Activated T-helper 2 cell treated with anti-CD3 and anti-CD28 coated beads, Interferon-gamma antibody, Interleukin-2, Interleukin-4, amounts not matched to agents 10 μg/mL and 5 μg/mL and 100 μg/mL, durations not matched to agents 14 hours and 24 hours and 36 hours (primary cell): ENCODE results near the gene UFSP2. TPM values are rescaled to one million over a fixed set of nuclear protein-coding genes. Genes with fewer than 3 reads are reported as not detected.
A peak's percentile ranks its signal among the peaks of the same experiment; 100 is the strongest.

Experiments
- DNase-seq: peaks from one replicate; pipeline ENCODE4 v3.0.0; 2021; ENCODE audit warnings: low spot score
- H3K27ac Mint-ChIP-seq: one replicate; pipeline ENCODE4 v1.8.0; 2021; ENCODE audit warnings: mixed read lengths
- H3K27me3 Mint-ChIP-seq: one replicate; pipeline ENCODE4 v1.8.0; 2021; ENCODE audit warnings: low read depth, mixed read lengths
- H3K36me3 Mint-ChIP-seq: one replicate; pipeline ENCODE4 v1.8.0; 2021; ENCODE audit warnings: low read depth, mixed read lengths
- H3K4me1 Mint-ChIP-seq: one replicate; pipeline ENCODE4 v1.8.0; 2021; ENCODE audit warnings: low read depth, mixed read lengths
- H3K4me3 Mint-ChIP-seq: one replicate; pipeline ENCODE4 v1.8.0; 2021; ENCODE audit warnings: low read depth, mild to moderate bottlenecking, moderate library complexity, mixed read lengths
- H3K9me3 Mint-ChIP-seq: one replicate; pipeline ENCODE4 v1.8.0; 2021; ENCODE audit warnings: mixed read lengths
- intact Hi-C: fragments of 100-400 bp; cut with micrococcal nuclease; formaldehyde crosslinking; loops from one replicate; pipeline ENCODE4 v1.15.1; 2023
- total RNA-seq: library from RNA; stranded (reverse); gene quantifications from 2 replicates; pipeline ENCODE4 v1.2.3, GENCODE V29; 2022

The UFSP2 gene, protein sequence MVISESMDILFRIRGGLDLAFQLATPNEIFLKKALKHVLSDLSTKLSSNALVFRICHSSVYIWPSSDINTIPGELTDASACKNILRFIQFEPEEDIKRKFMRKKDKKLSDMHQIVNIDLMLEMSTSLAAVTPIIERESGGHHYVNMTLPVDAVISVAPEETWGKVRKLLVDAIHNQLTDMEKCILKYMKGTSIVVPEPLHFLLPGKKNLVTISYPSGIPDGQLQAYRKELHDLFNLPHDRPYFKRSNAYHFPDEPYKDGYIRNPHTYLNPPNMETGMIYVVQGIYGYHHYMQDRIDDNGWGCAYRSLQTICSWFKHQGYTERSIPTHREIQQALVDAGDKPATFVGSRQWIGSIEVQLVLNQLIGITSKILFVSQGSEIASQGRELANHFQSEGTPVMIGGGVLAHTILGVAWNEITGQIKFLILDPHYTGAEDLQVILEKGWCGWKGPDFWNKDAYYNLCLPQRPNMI
- total RNA-seq, result 26.4 and 34.5 TPM in 2 replicates

DNA sequence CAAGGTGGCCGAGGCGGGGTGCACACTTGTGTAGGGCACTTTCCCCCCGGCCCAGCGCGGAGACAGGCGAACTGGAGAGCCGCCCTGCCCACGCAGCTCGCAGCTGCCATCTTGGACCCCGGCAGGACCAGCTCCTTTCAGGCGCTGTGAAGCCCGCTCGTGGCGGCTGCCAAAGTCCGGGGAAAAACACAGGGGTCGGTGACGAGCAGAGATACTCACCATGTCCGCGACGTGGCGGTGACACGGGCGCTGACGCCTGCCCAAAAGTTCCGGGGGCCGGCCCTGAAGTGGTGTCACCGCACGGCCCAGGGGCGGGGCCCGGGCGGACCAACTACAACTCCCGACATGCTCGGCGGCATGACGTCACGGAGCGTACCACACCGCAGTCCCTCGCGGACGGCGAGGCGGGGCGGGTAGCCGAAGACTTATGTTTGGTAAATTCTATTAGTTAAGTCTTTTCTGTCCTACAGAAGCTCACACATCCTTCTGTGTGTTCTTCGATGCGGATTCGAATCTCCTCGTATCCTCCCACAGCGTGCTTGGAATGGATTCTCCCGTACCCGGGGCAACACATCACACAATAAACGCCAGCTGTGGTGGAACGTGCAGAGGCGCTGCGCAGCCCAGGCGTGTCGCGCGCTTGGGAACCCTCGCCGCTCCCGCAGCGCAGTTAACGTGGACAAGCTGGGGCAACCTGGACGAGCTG is at the start of gene UFSP2:
Gene UFSP2, minus strand, starts transcription at position 318 of the 706 bp plus-strand sequence. Its CDS starts 96 bp downstream, at position 222.
- H3K4me3 Mint-ChIP-seq, result peak within 1 kb of the TSS; percentile 90
- H3K36me3 Mint-ChIP-seq, result peaks cover 22% of the 10 kb centered on the region
- DNase-seq, result peak; percentile 86
- H3K27me3 Mint-ChIP-seq, result peaks cover 3% of the 10 kb centered on the region
- intact Hi-C loops, result loop anchor here (1.0 to 2.0 kb wide), 3 partner anchors 29 to 221 kb away; partner anchors contain the start of genes ANKRD37 and CCDC110
- peaks cover 24% of the 10 kb centered on the region for H3K4me1 Mint-ChIP-seq
- H3K9me3 Mint-ChIP-seq, result no peaks in the 10 kb centered on the region
- H3K27ac Mint-ChIP-seq, result peak within 1 kb of the TSS; percentile 86

DNA sequence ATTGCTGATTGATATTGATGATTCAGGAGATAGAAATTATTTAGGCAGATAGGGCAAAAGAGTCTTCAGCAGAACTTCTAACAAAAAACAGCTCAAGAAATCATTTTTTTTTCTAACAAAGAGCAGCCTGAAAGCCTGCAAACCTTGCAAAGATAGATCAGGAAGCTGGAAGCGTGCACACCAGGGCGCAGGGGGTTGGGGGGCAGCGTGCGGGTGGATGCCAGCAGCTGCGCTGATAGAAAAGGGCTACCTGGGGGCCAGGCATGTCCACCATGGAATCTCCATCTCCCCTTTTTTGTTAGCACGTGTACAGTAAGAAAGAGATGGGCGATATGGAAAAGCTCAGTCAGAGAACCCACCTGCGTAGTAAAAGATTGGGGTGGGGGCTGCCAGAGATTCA is 47.5 kb upstream of the UFSP2 start:
- H3K27me3 Mint-ChIP-seq, result peaks cover 46% of the 10 kb centered on the region
- no peak overlapping the region for H3K27ac Mint-ChIP-seq
- peaks cover 8% of the 10 kb centered on the region for H3K4me1 Mint-ChIP-seq
- intact Hi-C loops, result loop anchor here (5.0 kb wide), 2 partner anchors 719 to 1966 kb away; partner anchors contain the start of genes CYP4V2 and ING2
- no peak overlapping the region for H3K4me3 Mint-ChIP-seq
- no peak for DNase-seq
- no peaks in the 10 kb centered on the region for H3K9me3 Mint-ChIP-seq
- H3K36me3 Mint-ChIP-seq, result no peaks in the 10 kb centered on the region

DNA sequence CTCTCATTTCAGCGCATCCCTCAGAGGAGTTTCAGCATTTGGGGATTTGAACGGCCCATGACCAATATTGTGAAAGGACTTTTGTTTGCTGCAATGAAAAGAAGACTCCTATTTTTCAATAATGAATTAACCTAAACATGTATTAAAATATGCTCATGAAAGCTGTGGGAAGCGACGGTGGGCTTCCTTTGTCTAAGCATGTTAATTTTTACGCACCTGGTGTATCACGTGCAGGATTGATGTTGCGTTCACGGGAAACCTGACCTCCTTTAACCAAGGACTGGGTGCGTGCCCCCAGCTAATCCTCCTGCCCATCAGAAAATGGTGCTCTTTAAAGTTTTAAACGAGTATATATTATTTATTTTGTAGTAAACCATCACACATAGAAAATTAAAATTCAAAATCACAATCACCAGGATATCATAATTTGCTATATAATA is 46.4 kb upstream of the UFSP2 start:
- Mint-ChIP-seq H3K27ac (no peak overlapping the region), H3K9me3 (no peaks in the 10 kb centered on the region), H3K4me3 (peak overlapping the region; percentile 88), H3K4me1 (peaks cover 8% of the 10 kb centered on the region), H3K36me3 (no peaks in the 10 kb centered on the region), H3K27me3 (peaks cover 44% of the 10 kb centered on the region)
- intact Hi-C loops, result loop anchor here (5.0 kb wide), 2 partner anchors 720 to 1965 kb away; partner anchors contain the start of genes CYP4V2 and ING2
- no peak for DNase-seq

DNA sequence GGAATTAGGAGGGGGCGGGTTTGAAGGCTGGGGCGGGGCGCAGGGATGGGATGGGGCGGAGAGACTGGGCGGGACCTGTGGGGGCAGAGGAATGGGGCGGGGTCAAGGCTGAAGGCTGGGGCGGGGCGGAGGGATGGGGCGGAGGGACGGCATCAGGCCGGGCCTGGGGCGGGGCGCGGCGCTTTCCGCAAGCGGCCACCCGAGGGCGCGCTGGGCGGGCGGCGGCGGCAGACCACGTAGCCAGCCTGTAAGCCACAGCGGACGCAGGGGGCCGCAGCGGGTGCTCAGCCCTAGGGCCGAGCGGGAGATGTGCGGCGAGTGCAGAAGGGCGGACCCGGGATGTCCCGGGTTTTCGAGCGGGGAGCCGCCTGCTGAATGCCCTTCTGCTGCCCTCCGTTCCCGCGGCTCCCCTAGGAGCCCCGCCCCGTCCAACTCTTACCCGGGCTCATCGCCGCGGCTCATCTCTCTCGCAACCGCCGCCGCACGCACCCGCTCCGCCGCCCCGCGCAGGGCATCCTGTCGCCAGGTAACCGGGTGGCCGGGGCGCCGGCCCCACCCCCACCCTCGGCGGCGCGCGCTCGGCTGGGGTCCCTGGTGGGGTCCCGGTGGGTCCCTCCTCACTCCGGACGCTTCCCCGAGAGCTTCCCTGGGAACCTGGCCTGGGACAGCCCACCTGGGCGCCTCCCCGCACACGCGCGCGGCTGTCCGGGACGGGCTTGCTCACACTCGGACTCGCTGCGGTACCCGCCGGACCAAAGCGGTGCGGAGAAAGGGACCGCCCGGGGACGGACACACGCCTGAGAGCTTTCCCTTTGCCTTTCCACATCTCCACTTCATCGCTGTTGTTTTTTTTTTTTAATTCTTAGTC is 45.7 kb upstream of the UFSP2 start, which contains the start of gene CCDC110:
Gene CCDC110, minus strand, starts transcription at position 499 of the 868 bp plus-strand sequence. Its CDS starts 50 bp downstream, at position 449.
- peak; percentile 79 for DNase-seq
- H3K27me3 Mint-ChIP-seq, result peaks cover 44% of the 10 kb centered on the region
- peaks cover 8% of the 10 kb centered on the region for H3K4me1 Mint-ChIP-seq
- intact Hi-C loops, result loop anchor here (1.0 to 5.0 kb wide), 6 partner anchors 46 to 1964 kb away; partner anchors contain the start of genes ANKRD37, CFAP97, CYP4V2 and ING2
- H3K9me3 Mint-ChIP-seq, result no peaks in the 10 kb centered on the region
- no peak within 1 kb of the TSS for H3K27ac Mint-ChIP-seq
- H3K4me3 Mint-ChIP-seq, result peak within 1 kb of the TSS; percentile 88
- no peaks in the 10 kb centered on the region for H3K36me3 Mint-ChIP-seq

DNA sequence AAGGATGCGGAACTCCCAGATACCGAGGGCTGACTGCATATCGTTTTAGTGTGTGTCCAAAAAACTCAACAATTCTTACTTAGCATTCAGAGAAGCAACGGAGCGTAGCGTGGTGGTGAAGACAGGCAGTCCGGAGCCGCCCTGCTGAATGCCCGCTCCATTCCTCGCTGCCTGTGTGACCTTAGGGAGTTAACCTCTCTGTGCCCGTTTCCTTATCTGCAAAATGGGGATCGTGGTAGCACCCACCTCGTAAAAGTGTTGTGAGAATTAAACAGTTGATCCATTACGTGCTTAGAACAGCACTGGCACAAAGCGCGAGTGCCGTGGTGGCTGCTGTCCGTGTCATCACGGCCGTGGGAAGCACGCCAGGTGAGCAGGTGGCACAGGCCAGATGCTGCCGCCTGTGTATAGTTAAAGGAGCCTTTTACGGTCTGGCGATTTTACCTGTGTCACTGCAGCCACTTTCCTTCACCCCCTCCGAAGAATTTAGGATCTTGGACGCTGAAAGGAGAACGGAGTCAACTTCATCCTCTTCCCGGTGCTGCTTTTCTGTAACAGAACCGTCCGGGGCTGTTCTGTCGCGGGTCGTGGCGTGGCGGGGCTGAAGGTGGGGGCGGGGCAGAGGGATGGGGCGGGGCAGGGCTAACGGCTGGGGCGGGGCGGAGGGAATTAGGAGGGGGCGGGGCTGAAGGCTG is 44.9 kb upstream of the UFSP2 start:
- DNase-seq, result peak; percentile 25
- intact Hi-C loops, result loop anchor here (1.0 to 5.0 kb wide), 6 partner anchors 45 to 1963 kb away; partner anchors contain the start of genes ANKRD37, CFAP97, CYP4V2 and ING2
- Mint-ChIP-seq H3K36me3 (no peaks in the 10 kb centered on the region), H3K27ac (no peak overlapping the region), H3K4me3 (peak overlapping the region; percentile 71), H3K9me3 (no peaks in the 10 kb centered on the region), H3K27me3 (peaks cover 48% of the 10 kb centered on the region), H3K4me1 (peaks cover 8% of the 10 kb centered on the region)

DNA sequence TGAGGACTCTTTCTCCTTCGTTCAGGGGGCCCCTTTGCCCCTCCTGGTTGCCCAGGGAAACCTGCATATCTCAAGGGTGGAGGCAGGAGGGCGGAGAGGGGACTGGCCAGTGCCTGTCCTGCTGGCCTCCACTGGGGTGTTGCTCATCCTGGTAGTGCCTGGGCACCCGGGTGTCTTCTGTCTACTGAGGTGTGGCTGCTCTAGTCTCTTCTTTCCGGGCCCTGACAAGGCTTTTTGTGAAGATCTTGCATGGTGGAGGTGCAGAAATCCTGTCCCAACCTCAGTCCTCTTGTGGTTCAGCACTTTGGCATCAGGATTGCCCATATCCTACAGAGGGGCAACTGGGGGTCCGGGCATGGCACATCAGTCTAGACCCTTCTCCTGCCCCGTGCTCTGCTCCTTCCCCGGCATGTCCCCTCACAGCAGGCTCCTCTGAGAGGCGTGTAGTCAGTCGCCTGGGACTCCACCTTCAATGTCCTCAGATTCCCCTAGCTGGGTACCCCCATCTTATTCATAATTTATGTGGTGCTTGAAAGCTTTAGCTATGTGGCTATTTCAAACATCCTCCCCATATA is 43.9 kb upstream of the UFSP2 start:
- no peak overlapping the region for H3K4me3 Mint-ChIP-seq
- DNase-seq, result no peak
- no peaks in the 10 kb centered on the region for H3K36me3 Mint-ChIP-seq
- no peak overlapping the region for H3K27ac Mint-ChIP-seq
- H3K9me3 Mint-ChIP-seq, result no peaks in the 10 kb centered on the region
- H3K27me3 Mint-ChIP-seq, result peaks cover 58% of the 10 kb centered on the region
- H3K4me1 Mint-ChIP-seq, result peaks cover 8% of the 10 kb centered on the region
- intact Hi-C loops, result loop anchor here (2.0 to 5.0 kb wide), 4 partner anchors 127 to 1962 kb away; partner anchors contain the start of genes CFAP97, CYP4V2 and ING2

DNA sequence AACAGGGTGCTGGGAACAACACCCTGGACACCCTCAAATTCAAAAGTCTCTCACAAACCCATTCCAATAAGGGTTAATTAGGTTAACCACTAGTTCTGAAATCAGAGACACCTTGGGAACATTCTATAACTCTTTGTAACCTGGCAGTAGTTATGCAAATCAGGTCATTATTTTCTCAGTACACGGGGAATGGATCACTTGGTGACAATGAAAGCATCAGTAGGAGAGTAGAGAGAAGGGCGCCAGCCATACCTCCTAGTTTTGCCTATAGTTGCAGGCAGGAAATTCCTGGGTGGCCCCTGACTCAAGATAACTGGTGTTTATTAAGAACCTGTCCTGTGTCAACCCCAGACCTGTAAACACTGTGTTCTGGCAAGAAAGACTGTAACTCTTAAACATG is 43.2 kb upstream of the UFSP2 start:
- intact Hi-C loops, result no loop called here
- H3K27me3 Mint-ChIP-seq, result peaks cover 58% of the 10 kb centered on the region
- no peaks in the 10 kb centered on the region for H3K36me3 Mint-ChIP-seq
- H3K4me3 Mint-ChIP-seq, result no peak overlapping the region
- no peak for DNase-seq
- peaks cover 8% of the 10 kb centered on the region for H3K4me1 Mint-ChIP-seq
- no peaks in the 10 kb centered on the region for H3K9me3 Mint-ChIP-seq
- H3K27ac Mint-ChIP-seq, result no peak overlapping the region

DNA sequence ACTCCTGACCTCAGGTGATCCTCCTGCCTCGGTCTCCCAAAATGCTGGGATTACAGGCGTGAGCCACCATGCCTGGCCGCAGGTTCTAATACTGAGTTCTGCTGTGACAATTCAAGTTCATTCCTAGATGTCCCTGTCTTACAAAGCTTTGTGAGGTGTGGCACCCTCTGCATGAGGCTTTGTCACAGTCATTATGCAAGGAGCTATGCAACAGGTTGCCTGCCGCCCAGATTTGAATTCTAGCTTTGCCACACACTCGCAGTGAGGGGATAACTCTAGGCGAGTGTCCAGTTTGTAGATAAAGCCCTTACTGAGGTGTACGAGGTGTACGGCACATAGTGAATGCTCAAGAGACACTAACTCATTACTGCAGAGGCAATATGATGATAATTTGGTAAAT is 42.2 kb upstream of the UFSP2 start:
- peaks cover 8% of the 10 kb centered on the region for H3K4me1 Mint-ChIP-seq
- DNase-seq, result no peak
- peaks cover 50% of the 10 kb centered on the region for H3K27me3 Mint-ChIP-seq
- no peak overlapping the region for H3K4me3 Mint-ChIP-seq
- no peaks in the 10 kb centered on the region for H3K9me3 Mint-ChIP-seq
- intact Hi-C loops, result no loop called here
- no peak overlapping the region for H3K27ac Mint-ChIP-seq
- H3K36me3 Mint-ChIP-seq, result no peaks in the 10 kb centered on the region

DNA sequence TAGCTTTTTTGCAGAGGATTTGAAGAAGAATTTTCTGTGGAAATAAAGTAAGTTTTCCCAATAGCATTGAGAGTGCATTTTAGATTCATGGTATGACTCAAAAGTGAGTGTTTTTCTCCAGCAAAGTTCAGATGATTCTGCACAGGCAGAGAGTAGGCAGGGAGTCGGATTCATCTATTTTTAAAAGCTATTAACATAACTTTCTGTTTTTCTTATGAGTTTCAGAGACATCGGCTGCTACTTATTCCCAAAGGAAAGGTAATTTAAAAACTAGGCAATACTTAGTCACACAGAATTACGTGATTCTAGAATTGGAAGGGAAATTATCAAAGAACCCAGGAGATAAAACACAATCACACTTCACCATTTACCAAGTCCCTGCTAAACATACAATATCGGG is 41.3 kb upstream of the UFSP2 start:
- H3K9me3 Mint-ChIP-seq, result no peaks in the 10 kb centered on the region
- no peak overlapping the region for H3K27ac Mint-ChIP-seq
- H3K4me3 Mint-ChIP-seq, result no peak overlapping the region
- no peak for DNase-seq
- intact Hi-C loops, result no loop called here
- H3K36me3 Mint-ChIP-seq, result no peaks in the 10 kb centered on the region
- peaks cover 8% of the 10 kb centered on the region for H3K4me1 Mint-ChIP-seq
- H3K27me3 Mint-ChIP-seq, result peaks cover 49% of the 10 kb centered on the region

DNA sequence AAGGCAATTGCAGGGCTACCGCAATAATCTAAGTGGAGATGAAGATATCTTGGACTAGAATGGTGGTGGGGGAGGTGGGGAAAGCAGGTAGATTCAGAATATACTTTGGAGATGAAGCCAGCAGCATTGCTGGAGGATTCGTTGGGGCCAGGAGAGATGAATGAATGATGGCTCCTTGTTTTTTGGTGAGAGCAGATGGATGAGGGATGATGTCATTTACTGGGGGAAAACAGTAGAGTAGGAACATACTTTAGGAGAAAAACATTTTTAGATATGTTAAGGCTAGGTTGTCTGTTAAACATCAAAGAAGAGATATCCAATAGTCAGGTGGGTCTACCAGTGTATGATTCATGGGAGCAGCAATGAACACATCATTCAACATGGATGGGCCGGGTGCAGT is 39.9 kb upstream of the UFSP2 start:
- Mint-ChIP-seq H3K36me3 (no peaks in the 10 kb centered on the region), H3K27me3 (peaks cover 50% of the 10 kb centered on the region), H3K27ac (no peak overlapping the region), H3K9me3 (no peaks in the 10 kb centered on the region), H3K4me3 (no peak overlapping the region), H3K4me1 (peaks cover 4% of the 10 kb centered on the region)
- intact Hi-C loops, result no loop called here
- no peak for DNase-seq

DNA sequence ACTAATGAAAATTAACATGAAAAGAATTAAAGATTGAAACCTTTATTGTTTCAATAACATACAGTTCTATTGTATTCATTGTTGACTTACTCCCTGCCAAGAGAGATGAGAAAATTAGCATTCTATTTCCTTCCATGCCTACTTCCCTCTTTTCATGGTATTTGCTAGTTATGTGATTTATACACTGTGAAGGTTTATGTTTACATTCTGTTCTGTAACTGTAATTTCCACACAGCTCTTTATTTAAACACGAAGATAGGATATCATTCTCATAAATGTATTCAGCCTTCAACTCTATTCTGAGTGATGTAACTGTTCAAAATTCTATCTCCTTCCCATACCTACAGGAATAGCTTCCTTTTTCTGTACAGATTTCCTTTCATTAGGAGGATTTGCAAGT is 39.1 kb upstream of the UFSP2 start:
- Mint-ChIP-seq H3K36me3 (no peaks in the 10 kb centered on the region), H3K4me3 (no peak overlapping the region), H3K4me1 (no peaks in the 10 kb centered on the region), H3K9me3 (no peaks in the 10 kb centered on the region), H3K27ac (no peak overlapping the region), H3K27me3 (peaks cover 51% of the 10 kb centered on the region)
- intact Hi-C loops, result no loop called here
- no peak for DNase-seq
